ENCODE results near the gene LDLRAD4.

DNA sequence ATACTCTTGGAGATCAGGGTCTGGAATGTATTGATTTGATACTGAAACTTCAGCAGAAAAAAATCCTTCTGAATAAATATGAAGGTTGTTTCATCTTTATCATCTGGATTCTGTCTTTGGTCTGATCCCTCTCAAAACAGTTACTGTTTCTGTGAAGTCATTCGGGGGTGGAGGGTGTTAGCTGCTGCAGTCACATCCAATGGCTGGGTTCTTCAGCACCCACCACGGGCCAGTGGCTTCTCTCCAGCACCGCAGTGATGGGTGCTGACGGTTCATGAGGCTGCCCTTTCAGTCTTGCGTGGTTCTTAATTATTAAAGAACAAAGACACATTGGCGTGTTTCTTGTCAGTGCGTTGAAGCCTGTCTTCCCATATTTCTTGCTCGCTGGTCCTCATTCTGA, 148.0 kb downstream of the LDLRAD4 start:
- TF ChIP-seq, protein P1, sequence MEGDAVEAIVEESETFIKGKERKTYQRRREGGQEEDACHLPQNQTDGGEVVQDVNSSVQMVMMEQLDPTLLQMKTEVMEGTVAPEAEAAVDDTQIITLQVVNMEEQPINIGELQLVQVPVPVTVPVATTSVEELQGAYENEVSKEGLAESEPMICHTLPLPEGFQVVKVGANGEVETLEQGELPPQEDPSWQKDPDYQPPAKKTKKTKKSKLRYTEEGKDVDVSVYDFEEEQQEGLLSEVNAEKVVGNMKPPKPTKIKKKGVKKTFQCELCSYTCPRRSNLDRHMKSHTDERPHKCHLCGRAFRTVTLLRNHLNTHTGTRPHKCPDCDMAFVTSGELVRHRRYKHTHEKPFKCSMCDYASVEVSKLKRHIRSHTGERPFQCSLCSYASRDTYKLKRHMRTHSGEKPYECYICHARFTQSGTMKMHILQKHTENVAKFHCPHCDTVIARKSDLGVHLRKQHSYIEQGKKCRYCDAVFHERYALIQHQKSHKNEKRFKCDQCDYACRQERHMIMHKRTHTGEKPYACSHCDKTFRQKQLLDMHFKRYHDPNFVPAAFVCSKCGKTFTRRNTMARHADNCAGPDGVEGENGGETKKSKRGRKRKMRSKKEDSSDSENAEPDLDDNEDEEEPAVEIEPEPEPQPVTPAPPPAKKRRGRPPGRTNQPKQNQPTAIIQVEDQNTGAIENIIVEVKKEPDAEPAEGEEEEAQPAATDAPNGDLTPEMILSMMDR (IDR thresholded peaks at IDR 0.05): no peak
- no peak for TF ChIP-seq POLR2A (IDR thresholded peaks at IDR 0.05)

All from lower leg skin (tissue), 3 donors.